NCI-H2196 (cell line): ENCODE results near the gene AKT2.
"Not testable (repeated sequence)": the region's sequence is repeated elsewhere in the genome, so short reads cannot be mapped to it uniquely, and the experiment has no call there.

Experiments used
- DNase-seq: peaks from one replicate; lab custom pipeline; 2025; ENCODE audit not compliant: unreplicated experiment; lab: John Stamatoyannopoulos, UW

The AKT2 gene

DNA sequence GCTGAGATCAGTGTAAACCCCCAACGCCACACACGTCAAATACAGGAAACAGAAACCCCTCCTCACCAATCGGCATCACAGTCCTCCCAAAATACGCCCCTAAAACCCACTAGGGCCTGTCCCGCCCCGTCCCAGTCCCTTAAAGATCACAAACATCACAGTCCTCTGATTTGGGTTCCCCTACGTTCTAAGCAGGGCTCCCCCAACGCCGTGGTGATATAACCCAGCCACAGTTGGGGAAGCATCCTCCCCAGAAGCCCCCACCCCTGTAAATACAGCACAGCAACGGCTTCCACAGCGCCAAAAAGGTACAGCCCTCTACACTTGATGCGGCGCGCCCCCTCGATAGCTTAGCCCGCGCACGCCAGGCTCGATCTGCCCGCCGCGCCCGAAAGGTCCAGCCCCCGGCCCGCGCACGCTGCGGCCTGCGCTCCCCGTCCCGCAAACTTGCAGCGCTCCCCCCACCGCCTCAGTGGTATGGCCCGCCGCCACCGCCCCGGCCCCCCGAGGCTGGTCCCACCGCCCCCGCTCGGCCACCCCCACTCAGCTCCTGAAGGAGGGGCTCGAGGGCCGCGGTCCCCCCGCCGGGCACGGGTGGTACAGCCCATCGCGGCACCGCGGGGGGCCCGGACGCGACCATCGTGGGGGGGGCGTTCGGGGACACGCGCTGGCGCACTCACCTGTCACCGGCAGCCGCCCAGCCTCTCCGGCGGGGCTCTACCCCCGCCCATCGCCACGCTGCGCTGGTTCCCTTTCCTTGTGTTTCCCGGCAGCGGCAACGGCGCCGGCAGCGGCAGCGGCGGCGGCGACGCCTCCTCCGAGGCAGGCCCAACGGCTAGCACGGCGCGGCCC, at the start of gene AKT2:
Gene AKT2, minus strand, starts transcription at position 845 of the 852 bp plus-strand sequence. CDS start 20,078 bp downstream, outside the sequence.
- DNase-seq = peak; percentile 82

DNA sequence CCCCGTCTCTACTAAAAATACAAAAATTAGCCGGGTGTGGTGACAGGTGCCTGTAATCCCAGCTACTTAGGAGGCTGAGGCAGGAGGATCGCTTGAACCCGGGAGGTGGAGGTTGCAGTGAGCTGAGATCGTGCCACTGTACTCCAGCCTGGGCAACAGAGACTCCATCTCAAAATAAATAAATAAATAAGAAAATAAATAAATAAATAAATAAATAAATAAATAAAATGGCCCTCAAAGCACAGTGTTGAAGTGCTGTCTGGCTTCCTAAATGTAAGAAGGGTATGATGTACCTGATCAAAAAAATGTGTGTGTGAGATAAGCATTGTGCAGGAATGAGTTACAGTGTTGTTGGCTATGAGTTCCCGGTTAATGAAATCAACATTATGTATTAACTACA, 47.9 kb upstream of the AKT2 start:
- not testable (repeated sequence) for DNase-seq

- no peak for DNase-seq
Observed at GRCh38 chr19:40332669-40333068, 47.5 kb upstream of the AKT2 start.

- peak; percentile 5 for DNase-seq
Observed at GRCh38 chr19:40331052-40331451, 45.9 kb upstream of the AKT2 start.

DNA sequence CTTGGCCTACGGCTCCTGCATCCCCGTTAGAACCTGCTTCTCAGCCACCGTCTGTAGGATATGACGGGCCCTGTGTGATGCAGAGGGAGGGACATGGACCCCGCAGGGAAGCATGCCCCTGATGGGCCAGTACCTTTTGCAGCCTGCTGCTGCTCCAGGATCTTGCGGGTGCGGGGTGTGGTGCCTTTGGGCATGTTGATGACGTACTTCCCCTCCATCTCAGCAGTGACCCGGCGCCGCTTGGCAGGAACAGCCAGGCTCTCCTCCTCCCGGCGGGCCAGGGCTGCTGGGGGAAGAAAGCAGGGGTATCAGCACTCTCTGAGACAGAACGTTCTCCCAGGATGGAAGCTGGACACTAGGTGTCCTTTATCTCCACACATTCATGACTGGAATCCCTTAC, 41.1 kb upstream of the AKT2 start:
- DNase-seq = no peak

DNA sequence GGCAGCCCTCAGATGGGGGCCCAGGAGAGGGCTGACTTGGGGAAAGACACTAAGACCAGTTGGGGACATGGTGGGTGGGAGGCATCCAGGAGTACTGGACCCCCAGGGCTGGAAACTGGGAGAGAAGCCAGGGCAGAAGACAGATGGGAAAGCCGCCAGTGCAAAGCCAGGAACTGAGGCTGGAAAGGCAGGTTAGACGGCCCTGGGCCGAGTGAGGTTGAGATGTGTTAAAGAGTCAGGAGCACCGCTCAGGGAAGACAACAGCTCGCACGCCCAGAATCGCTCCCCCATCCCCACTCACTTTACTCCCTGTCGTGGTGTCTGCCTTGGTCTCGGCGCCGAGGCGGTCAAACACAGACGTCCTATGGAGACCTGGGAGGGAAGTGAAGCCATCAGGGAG, 38.6 kb upstream of the AKT2 start:
- DNase-seq = no peak

DNA sequence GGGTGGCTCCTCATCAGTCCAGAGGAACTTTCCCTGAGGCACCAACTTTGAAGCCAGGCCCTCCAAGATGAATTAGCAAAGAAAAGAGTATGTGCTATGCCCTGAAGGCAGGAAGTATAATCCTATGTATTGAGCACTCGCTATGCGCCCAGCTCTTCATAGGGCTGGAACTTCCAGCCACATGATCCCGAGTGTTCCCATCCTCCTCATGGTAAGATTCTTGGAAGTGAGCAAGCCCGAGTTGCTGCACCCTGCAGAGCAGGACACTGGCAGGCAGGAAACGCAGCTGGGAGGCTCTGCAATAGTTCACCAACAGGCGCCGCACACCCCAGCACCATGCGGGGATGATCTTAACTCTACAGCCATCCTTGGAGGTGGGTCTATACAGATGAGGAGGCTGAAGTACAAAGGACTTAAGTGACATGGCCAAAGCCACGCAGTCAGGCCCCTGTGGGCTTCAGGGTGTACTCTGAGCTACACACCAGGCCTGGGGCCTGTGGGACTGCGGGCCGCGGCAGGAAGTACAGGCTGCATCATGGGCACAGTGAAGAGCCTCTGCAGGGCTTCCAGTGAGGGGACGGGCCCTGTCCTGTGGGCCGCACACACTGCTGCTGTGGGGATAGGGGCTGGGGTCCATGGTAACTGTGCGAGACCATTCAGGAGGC, 37.9 kb upstream of the AKT2 start:
- DNase-seq = no peak

- DNase-seq = no peak
Observed at GRCh38 chr19:40322271-40322610, 37.1 kb upstream of the AKT2 start.

DNA sequence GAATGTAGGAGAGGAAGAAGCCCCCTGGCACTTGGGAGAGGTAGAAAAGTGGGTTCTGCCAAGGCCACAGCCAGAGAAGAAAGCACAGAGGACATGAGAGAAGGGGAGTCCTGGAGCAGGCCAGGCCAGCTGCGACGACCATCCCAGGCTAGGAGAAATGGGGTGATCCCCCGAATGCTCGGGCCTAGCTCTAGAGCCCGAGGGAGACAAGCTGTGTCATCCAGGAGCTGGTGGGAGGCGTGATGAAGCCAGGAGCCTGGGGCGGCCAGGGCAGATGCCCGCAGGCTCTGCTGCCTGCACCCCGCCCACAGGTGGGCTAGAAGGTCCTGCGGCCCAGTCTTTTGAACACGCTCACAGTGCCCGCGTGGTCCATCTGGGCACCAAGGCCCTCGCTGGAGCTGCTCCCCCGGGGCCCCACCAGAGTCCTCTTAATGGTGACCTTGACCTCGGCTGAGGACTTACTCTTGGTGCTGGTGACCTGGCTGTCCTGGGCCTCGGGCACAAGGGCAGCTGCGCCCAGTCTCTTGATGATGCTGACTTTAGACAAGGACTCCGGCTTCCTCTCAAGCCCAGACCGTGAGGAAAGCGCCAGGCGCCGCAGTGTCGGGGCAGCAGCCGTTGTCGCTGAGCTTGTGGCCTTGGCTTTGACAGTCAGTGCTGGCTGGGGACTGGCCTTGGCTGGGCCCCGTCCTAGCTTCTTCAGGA, 36.6 kb upstream of the AKT2 start:
- DNase-seq = no peak

GRCh38 chr19:40321076-40321475, 35.9 kb upstream of the AKT2 start:
- DNase-seq = no peak

- no peak for DNase-seq
Observed at GRCh38 chr19:40320558-40320935, 35.4 kb upstream of the AKT2 start.

DNA sequence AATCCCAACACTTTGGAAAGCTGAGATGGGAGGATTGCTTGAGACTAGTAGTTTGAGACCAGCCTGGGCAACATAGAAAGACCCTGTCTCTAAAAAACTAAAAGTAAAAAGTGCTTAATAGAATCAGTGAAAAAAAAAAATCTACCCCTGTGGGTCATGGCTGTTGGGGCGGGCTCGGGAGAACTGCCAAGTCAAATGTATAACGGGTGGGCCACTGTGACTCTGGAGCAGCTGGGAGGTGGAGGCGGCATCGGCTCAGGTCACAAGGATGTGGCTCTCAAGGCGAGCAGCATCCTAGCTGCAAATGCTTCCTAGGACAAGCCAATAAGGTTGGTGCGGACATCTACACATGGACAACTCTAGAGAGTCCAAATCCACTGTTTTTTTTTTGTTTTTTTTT, 32.2 kb upstream of the AKT2 start:
- DNase-seq = no peak

GRCh38 chr19:40315812-40316470, 30.8 kb upstream of the AKT2 start:
- DNase-seq = no peak

GRCh38 chr19:40314656-40315055, 29.5 kb upstream of the AKT2 start:
- no peak for DNase-seq

GRCh38 chr19:40313229-40313983, 28.3 kb upstream of the AKT2 start:
- no peak for DNase-seq

GRCh38 chr19:40312533-40312932, 27.4 kb upstream of the AKT2 start:
- no peak for DNase-seq

DNA sequence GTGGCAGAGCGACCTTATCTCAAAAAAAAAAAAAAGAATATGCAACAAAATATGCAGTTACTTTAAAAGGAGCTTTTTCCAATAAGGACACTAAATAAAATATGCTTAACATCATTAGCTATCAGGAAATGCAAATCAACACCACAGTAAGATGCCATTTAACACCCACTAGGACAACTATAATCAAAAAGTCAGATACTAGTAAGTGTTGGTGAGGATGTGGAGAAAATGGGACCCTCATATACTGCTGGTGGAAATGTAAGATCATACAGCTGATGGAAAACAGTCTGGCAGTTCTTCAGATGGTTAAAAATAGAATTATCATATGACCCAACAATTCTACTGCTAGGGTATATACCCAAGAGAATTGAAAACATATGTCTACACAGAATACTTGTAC, 24.5 kb upstream of the AKT2 start:
- no peak for DNase-seq

DNA sequence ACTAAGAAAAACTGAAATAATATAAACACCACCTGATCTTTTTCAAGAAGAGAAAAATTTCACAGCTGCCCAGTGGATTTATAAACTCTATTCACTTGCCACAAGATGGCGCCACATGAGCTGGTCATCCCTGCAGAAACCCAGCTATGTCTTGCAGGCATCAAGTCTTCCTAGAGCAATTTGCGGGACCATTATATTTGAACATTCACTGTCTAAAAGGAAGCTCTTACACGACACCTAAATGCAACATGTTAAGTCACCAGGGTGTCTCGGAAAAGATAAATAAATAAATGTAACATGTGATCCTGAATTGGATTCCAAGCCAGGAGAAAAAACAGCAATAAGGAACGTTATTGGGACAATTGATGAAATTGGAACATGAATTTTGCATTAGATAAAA, 20.3 kb upstream of the AKT2 start:
- peak; percentile 82 for DNase-seq

DNA sequence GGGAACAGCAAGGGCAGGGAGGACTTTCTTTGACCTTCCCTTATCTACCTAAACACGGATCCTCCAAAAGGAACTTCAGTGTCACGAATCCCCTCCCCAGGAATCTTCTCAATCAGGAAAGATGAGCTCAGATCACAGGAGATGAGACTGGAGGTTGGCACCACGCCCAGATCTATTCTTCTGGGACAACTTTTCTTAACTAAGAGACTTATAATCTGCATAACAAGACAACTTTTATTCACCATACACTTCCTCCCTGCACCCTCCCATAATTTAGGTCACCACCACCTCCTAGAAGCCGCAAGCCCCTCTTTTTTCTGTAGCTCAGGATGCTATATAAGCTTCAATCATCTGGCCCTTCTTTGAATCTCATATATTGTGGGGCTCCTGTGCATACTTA, 19.2 kb upstream of the AKT2 start:
- DNase-seq = no peak

- DNase-seq = no peak
Observed at GRCh38 chr19:40303765-40304164, 18.6 kb upstream of the AKT2 start.
